Measurements from ENCODE around the gene RTEL1. TPM values are rescaled to one million over a fixed set of nuclear protein-coding genes. Genes with fewer than 3 reads are reported as not detected.
A peak's percentile ranks its signal among the peaks of the same experiment; 100 is the strongest.

RTEL1 gene
- polyA plus RNA-seq, 3 donors: 1.0 to 15.5 (median 4.8) TPM

DNA sequence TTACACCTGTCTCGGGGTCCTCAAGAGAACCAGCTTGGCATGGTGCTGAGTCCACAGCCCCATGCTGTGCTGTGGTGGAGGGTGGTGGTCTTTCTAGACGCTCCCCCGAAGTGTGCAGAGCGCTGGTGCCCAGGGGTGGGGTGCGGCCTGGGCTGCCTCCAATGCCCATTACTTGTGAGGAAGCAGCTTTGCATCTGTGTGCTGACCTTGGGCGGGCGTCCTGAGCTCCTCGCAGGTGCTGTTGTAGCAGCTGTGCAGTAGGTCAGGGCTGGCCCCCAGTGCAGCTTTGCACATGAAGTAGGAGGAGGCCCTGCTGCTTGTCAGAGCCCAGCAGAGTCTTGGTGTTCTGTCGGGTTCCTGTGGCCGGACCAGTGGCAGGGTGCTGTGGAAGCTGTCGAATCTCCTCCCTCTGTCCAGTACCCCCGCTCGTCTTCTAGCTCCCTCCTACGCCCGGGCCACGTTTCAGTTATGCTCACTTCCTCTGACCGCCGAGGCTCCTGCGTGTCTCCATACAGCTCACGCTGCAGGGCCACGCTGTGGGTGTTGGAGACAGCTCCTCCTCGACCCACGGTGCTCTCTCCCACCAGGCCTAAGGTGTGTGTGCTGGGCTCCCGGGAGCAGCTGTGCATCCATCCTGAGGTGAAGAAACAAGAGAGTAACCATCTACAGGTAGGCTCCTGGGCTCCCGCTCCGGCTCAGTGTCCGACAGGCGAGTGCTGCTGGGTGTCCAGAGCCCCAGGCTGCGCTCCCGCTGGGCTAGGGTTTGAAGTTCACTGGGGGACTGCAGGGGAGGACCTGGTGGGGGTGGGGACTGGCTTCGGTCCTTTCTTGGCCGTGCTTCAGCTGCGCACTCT lies 4.1 kb downstream of the RTEL1 start:
- H3K9ac ChIP-seq (ENCODE audit: insufficient read depth, low read length, poor library complexity, severe bottlenecking): no peak overlapping the region
- peaks cover 19 to 20% of the 10 kb centered on the region in 2 donors for H3K4me1 ChIP-seq (ENCODE audit: control insufficient read depth in 1 of 2, insufficient read depth in 2 of 2, low read length in 2 of 2)
- peaks cover 25% of the 10 kb centered on the region for H3K4me1 Mint-ChIP-seq
- WGBS (ENCODE audit: insufficient coverage): 96% methylated on average over 24 of the region's 33 CpGs
- peak overlapping the region in 1 of 7 donors; percentile 66 for H3K27ac Mint-ChIP-seq
- peaks cover 45 to 69% of the 10 kb centered on the region in 2 donors for H3K36me3 ChIP-seq (replicated peaks in 1 of 2; ENCODE audit: control insufficient read depth in 1 of 2, insufficient read depth in 2 of 2, low read length in 2 of 2)
- H3K27ac ChIP-seq (ENCODE audit: low read depth in 1 of 2, low read length in 2 of 2): no peak overlapping the region
- TF ChIP-seq CTCF (IDR thresholded peaks at IDR 0.05): no peak
- intact Hi-C loops (cut with micrococcal nuclease): no loop called here
- H3K4me2 ChIP-seq (replicated peaks; ENCODE audit: extremely low read depth, low read length, poor library complexity, severe bottlenecking): no peak overlapping the region
- H4K20me1 ChIP-seq (ENCODE audit: insufficient read depth, low read length): no peaks in the 10 kb centered on the region
- peaks cover 0 to 1% (median 0%) of the 10 kb centered on the region in 7 donors for H3K9me3 Mint-ChIP-seq
- no peak overlapping the region for H3K4me3 ChIP-seq (replicated peaks in 1 of 3; ENCODE audit: low read depth in 2 of 3, low read length in 3 of 3)
- H3K4me3 Mint-ChIP-seq: no peak overlapping the region
- peaks cover 0 to 3% (median 0%) of the 10 kb centered on the region in 3 donors for H3K27me3 Mint-ChIP-seq (ENCODE audit: low read depth in 3 of 3)
- DNase-seq: no peak
- peaks cover 9% of the 10 kb centered on the region for H3K79me2 ChIP-seq (ENCODE audit: insufficient read depth, low read length)
- H3K9me3 ChIP-seq (replicated peaks in 1 of 2; ENCODE audit: control insufficient read depth in 1 of 2, insufficient read depth in 1 of 2, low read length in 2 of 2): no peaks in the 10 kb centered on the region
- H3K27me3 ChIP-seq (ENCODE audit: control insufficient read depth in 2 of 2, insufficient read depth in 2 of 2, low read length in 2 of 2): no peaks in the 10 kb centered on the region
- peaks cover 52 to 67% of the 10 kb centered on the region in 2 donors for H3K36me3 Mint-ChIP-seq
- H2AFZ ChIP-seq (ENCODE audit: insufficient read depth, low read depth, low read length, poor library complexity, severe bottlenecking): no peak overlapping the region

- Histone ChIP-seq H3K4me2 (replicated peaks; ENCODE audit: extremely low read depth, low read length, poor library complexity, severe bottlenecking) (no peak overlapping the region), H3K79me2 (ENCODE audit: insufficient read depth, low read length) (peaks cover 9% of the 10 kb centered on the region), H4K20me1 (ENCODE audit: insufficient read depth, low read length) (no peaks in the 10 kb centered on the region), H3K27me3 (ENCODE audit: control insufficient read depth in 2 of 2, insufficient read depth in 2 of 2, low read length in 2 of 2) (no peaks in the 10 kb centered on the region), H3K36me3 (replicated peaks in 1 of 2; ENCODE audit: control insufficient read depth in 1 of 2, insufficient read depth in 2 of 2, low read length in 2 of 2) (peaks cover 52 to 75% of the 10 kb centered on the region in 2 donors), H3K9ac (ENCODE audit: insufficient read depth, low read length, poor library complexity, severe bottlenecking) (no peak overlapping the region), H3K4me1 (ENCODE audit: control insufficient read depth in 1 of 2, insufficient read depth in 2 of 2, low read length in 2 of 2) (peaks cover 13 to 14% of the 10 kb centered on the region in 2 donors), H3K27ac (ENCODE audit: low read depth in 1 of 2, low read length in 2 of 2) (no peak overlapping the region), H3K4me3 (replicated peaks in 1 of 3; ENCODE audit: low read depth in 2 of 3, low read length in 3 of 3) (no peak overlapping the region), H3K9me3 (replicated peaks in 1 of 2; ENCODE audit: control insufficient read depth in 1 of 2, insufficient read depth in 1 of 2, low read length in 2 of 2) (no peaks in the 10 kb centered on the region), H2AFZ (ENCODE audit: insufficient read depth, low read depth, low read length, poor library complexity, severe bottlenecking) (no peak overlapping the region)
- Mint-ChIP-seq H3K36me3 (peaks cover 58 to 73% of the 10 kb centered on the region in 2 donors), H3K27me3 (ENCODE audit: low read depth in 3 of 3) (peaks cover 0 to 3% (median 0%) of the 10 kb centered on the region in 3 donors), H3K4me1 (peaks cover 18% of the 10 kb centered on the region), H3K9me3 (peaks cover 0 to 1% (median 0%) of the 10 kb centered on the region in 7 donors), H3K4me3 (no peak overlapping the region), H3K27ac (no peak overlapping the region)
- intact Hi-C loops (cut with micrococcal nuclease): no loop called here
- no peak for TF ChIP-seq CTCF (IDR thresholded peaks at IDR 0.05)
- no peak for DNase-seq
- 99% methylated on average over 9 of the region's 9 CpGs for WGBS (ENCODE audit: insufficient coverage)
Observed at GRCh38 chr20:63662813-63663189, 4.7 kb downstream of the RTEL1 start.
